SU-DHL-6 (cell line): ENCODE results near the gene KCNAB2.

Experiments used
- H2AFZ ChIP-seq: fragments of 200-600 bp; sonication (generic); 2 replicates; pipeline ENCODE4 v1.6.1; 2014; ENCODE audit warnings: low read depth, mild to moderate bottlenecking, moderate library complexity, mixed read lengths, antibody characterized with exemption, low read length; ENCODE audit not compliant: severe bottlenecking
- H3F3A ChIP-seq: fragments of 200-600 bp; shearing (Covaris generic); 2 replicates; pipeline ENCODE4 v1.6.0; 2016; ENCODE audit warnings: antibody characterized with exemption, mild to moderate bottlenecking; ENCODE audit not compliant: insufficient read depth
- H3K27ac ChIP-seq: fragments of 200-600 bp; sonication (generic); 2 replicates; pipeline ENCODE4 v1.5.1; 2016; ENCODE audit warnings: low read depth, mild to moderate bottlenecking, low read length, moderate library complexity, mixed read lengths
- H3K27me3 ChIP-seq: fragments of 200-600 bp; sonication (generic), shearing (Covaris generic); 2 replicates; pipeline ENCODE4 v1.6.0; 2014; ENCODE audit warnings: mild to moderate bottlenecking, low read length
- H3K36me3 ChIP-seq: fragments of 200-600 bp; sonication (generic); 2 replicates; pipeline ENCODE4 v1.6.1; 2014; ENCODE audit warnings: mild to moderate bottlenecking, low read length, mixed read lengths
- H3K4me2 ChIP-seq: fragments of 300-600, 200-600 bp; shearing (Covaris generic), sonication (generic); 2 replicates; pipeline ENCODE4 v1.6.0; 2014; ENCODE audit warnings: low read length, low read depth, mild to moderate bottlenecking; ENCODE audit not compliant: poor library complexity, severe bottlenecking
- H3K4me3 ChIP-seq: fragments of 200-600 bp; sonication (generic); 2 replicates; pipeline ENCODE4 v1.5.1; 2014; ENCODE audit warnings: antibody characterized with exemption, low read length, mild to moderate bottlenecking, mixed read lengths; ENCODE audit not compliant: insufficient read depth, poor library complexity, severe bottlenecking
- H3K79me2 ChIP-seq: fragments of 200-600 bp; sonication (generic); 2 replicates; pipeline ENCODE4 v1.6.1; 2014; ENCODE audit warnings: mild to moderate bottlenecking, low read length, moderate library complexity; ENCODE audit not compliant: insufficient read depth
- H3K9ac ChIP-seq: fragments of 200-600 bp; sonication (generic); 2 replicates; pipeline ENCODE4 v1.7.0; 2014; ENCODE audit warnings: mild to moderate bottlenecking, low read length
- H3K9me2 ChIP-seq: fragments of 200-600 bp; sonication (generic); replicated peaks from 2 replicates; pipeline ENCODE4 v1.6.1; 2014; ENCODE audit warnings: low read length; ENCODE audit not compliant: insufficient read depth
- H3K9me3 ChIP-seq: fragments of 200-600 bp; sonication (generic); 2 replicates; pipeline ENCODE4 v1.6.1; 2014; ENCODE audit warnings: low read length, mixed read lengths; ENCODE audit not compliant: insufficient read depth
- H4K20me1 ChIP-seq: fragments of 200-600 bp; sonication (generic); 2 replicates; pipeline ENCODE4 v1.6.1; 2014; ENCODE audit warnings: low read depth, mild to moderate bottlenecking, antibody characterized with exemption, low read length, moderate library complexity, mixed read lengths
- EZH2phosphoT487 ChIP-seq: fragments of 200-600 bp; sonication (generic), shearing (Covaris generic); conservative IDR thresholded peaks from 2 replicates; pipeline ENCODE4 v1.6.1; 2018; ENCODE audit warnings: mild to moderate bottlenecking, antibody characterized with exemption, low read length, moderate library complexity, mixed read lengths
- TF ChIP-seq, protein P1 (sequence below): fragments of 200-600 bp; sonication (generic); IDR thresholded peaks from one replicate; pipeline ENCODE4 v1.5.1; 2017; ENCODE audit warnings: antibody characterized with exemption, mild to moderate bottlenecking, low read length, moderate library complexity; ENCODE audit not compliant: insufficient read depth, poor library complexity, severe bottlenecking

The KCNAB2 gene

DNA sequence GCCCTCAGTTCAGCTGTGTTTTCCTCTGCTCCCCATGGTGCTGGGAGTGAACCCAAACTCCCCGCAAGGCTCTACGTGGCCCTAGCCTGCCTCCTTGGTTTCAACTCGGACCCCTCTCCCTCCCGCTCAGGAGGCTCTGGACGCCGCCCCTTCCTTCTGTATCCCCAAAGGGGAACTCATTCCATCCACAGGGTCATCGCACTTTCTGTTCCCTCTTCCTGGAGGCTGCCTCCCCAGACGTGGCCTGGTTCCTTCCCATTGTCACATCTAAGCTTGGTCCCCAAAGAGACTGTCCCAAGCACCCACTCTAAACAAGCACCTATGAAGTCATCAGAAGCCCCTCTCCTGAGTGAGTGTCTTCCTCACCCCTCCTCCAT, 10.9 kb downstream of the KCNAB2 start:
- TF ChIP-seq EZH2phosphoT487, result no peak
- TF ChIP-seq, protein P1, sequence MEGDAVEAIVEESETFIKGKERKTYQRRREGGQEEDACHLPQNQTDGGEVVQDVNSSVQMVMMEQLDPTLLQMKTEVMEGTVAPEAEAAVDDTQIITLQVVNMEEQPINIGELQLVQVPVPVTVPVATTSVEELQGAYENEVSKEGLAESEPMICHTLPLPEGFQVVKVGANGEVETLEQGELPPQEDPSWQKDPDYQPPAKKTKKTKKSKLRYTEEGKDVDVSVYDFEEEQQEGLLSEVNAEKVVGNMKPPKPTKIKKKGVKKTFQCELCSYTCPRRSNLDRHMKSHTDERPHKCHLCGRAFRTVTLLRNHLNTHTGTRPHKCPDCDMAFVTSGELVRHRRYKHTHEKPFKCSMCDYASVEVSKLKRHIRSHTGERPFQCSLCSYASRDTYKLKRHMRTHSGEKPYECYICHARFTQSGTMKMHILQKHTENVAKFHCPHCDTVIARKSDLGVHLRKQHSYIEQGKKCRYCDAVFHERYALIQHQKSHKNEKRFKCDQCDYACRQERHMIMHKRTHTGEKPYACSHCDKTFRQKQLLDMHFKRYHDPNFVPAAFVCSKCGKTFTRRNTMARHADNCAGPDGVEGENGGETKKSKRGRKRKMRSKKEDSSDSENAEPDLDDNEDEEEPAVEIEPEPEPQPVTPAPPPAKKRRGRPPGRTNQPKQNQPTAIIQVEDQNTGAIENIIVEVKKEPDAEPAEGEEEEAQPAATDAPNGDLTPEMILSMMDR, result no peak
- H3K9me2 ChIP-seq, result no peaks in the 10 kb centered on the region
- H3K4me3 ChIP-seq, result no peak overlapping the region
- no peaks in the 10 kb centered on the region for H4K20me1 ChIP-seq
- no peak overlapping the region for H3K27ac ChIP-seq
- H2AFZ ChIP-seq, result no peak overlapping the region
- no peaks in the 10 kb centered on the region for H3K27me3 ChIP-seq
- no peaks in the 10 kb centered on the region for H3K36me3 ChIP-seq
- H3K9me3 ChIP-seq, result no peaks in the 10 kb centered on the region
- no peak overlapping the region for H3K4me2 ChIP-seq
- no peak overlapping the region for H3K9ac ChIP-seq
- H3F3A ChIP-seq, result no peaks in the 10 kb centered on the region
- H3K79me2 ChIP-seq, result no peaks in the 10 kb centered on the region

DNA sequence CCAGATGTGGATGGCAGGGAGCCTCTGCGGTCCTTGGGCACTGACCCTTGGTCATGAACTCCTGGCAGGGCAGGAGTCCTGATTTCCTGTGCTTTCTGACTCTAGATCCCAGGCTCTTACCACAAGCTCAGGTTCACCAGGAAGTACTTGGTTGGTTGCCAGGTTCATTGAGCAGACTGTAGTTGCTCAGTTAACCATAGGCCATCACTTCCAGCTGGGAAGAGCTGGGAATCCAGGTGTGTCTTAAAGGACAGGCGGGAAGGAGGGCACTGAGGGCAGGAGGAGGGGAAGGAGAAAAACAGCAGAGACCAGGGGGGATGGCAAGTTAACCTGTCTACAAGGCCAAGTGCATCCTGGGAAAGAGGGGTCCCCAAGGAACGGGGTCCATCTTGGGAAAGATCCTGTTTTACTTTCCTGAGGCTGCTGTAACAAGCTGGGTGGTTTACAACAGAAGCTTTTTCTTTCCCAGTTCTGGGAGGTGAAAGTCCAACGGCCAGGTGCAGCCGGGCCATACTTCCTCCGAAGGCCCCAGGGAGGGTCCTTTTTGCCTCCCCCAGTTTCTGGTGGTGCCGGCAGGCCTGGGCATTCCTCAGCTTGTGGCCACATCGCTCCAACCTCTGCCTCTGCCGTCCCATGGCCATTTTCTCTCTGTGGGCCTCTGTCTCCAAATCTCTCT, 11.6 kb downstream of the KCNAB2 start:
- no peak overlapping the region for H2AFZ ChIP-seq
- H3K27ac ChIP-seq, result no peak overlapping the region
- no peaks in the 10 kb centered on the region for H3F3A ChIP-seq
- H3K79me2 ChIP-seq, result no peaks in the 10 kb centered on the region
- no peak overlapping the region for H3K9ac ChIP-seq
- H3K36me3 ChIP-seq, result no peaks in the 10 kb centered on the region
- H3K9me3 ChIP-seq, result no peaks in the 10 kb centered on the region
- no peaks in the 10 kb centered on the region for H3K9me2 ChIP-seq
- H3K4me2 ChIP-seq, result no peak overlapping the region
- no peak overlapping the region for H3K4me3 ChIP-seq
- no peak for TF ChIP-seq EZH2phosphoT487
- TF ChIP-seq, protein P1, result no peak
- H4K20me1 ChIP-seq, result no peaks in the 10 kb centered on the region
- no peaks in the 10 kb centered on the region for H3K27me3 ChIP-seq

DNA sequence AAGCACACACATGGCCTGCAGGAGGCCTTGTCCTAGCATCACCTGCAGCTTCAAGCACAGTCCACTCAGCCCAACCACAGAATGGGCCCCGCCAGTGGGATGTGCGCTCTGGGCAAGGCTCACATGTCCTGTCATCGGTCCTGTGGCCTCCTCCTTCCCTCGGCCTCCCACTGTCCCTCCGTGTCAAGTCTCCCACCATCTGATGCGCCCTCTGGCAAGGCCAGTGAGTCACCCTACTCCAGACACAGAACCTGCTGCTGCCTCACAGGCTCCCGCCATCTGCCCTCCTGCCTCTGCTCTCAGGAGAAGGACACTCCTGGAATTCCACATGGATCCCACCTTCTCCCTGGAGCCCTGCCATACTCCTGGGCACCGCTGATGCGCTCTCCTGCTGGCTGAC, 14.2 kb downstream of the KCNAB2 start:
- TF ChIP-seq, protein P1, result no peak
- no peak for TF ChIP-seq EZH2phosphoT487
- H3K36me3 ChIP-seq, result no peaks in the 10 kb centered on the region
- H2AFZ ChIP-seq, result no peak overlapping the region
- H4K20me1 ChIP-seq, result no peaks in the 10 kb centered on the region
- no peaks in the 10 kb centered on the region for H3K27me3 ChIP-seq
- H3K9ac ChIP-seq, result no peak overlapping the region
- no peak overlapping the region for H3K4me2 ChIP-seq
- no peaks in the 10 kb centered on the region for H3K9me3 ChIP-seq
- H3F3A ChIP-seq, result no peaks in the 10 kb centered on the region
- no peaks in the 10 kb centered on the region for H3K79me2 ChIP-seq
- H3K4me3 ChIP-seq, result no peak overlapping the region
- no peaks in the 10 kb centered on the region for H3K9me2 ChIP-seq
- H3K27ac ChIP-seq, result no peak overlapping the region
